ENCODE data around the gene PEF1.

Gene PEF1

GRCh38 chr1:31658721-31659120 is 14.0 kb upstream of the PEF1 start:
- no peak for DNase-seq
- Histone ChIP-seq H3K4me1 (ENCODE audit: low read length) (no peaks in the 10 kb centered on the region), H2AFZ (ENCODE audit: low read length) (no peak overlapping the region), H3F3A (ENCODE audit: insufficient read depth, low read length) (no peaks in the 10 kb centered on the region), H4K20me1 (ENCODE audit: insufficient read depth, low read length) (no peaks in the 10 kb centered on the region), H3K27me3 (replicated peaks; ENCODE audit: insufficient read depth, low read length) (peaks cover 74% of the 10 kb centered on the region), H3K4me2 (ENCODE audit: low read depth, low read length) (no peak overlapping the region), H3K36me3 (replicated peaks; ENCODE audit: insufficient read depth, low read length) (no peaks in the 10 kb centered on the region), H3K9me3 (replicated peaks; ENCODE audit: insufficient read depth, low read length) (no peaks in the 10 kb centered on the region), H3K9ac (ENCODE audit: low read length) (no peak overlapping the region), H3K4me3 (ENCODE audit: low read length) (no peak overlapping the region), H3K79me2 (ENCODE audit: low read length) (no peaks in the 10 kb centered on the region), H3K9me2 (replicated peaks; ENCODE audit: insufficient read depth, low read length) (no peaks in the 10 kb centered on the region), H3K27ac (ENCODE audit: low read length) (no peak overlapping the region)
- TF ChIP-seq EZH2phosphoT487 (IDR thresholded peaks at IDR 0.05; ENCODE audit: low read length) (no peak), EZH2 (optimal IDR thresholded peaks at IDR 0.05; ENCODE audit: low read depth, low read length) (no peak), CTCF (IDR thresholded peaks at IDR 0.05; ENCODE audit: low read length) (no peak)

DNA sequence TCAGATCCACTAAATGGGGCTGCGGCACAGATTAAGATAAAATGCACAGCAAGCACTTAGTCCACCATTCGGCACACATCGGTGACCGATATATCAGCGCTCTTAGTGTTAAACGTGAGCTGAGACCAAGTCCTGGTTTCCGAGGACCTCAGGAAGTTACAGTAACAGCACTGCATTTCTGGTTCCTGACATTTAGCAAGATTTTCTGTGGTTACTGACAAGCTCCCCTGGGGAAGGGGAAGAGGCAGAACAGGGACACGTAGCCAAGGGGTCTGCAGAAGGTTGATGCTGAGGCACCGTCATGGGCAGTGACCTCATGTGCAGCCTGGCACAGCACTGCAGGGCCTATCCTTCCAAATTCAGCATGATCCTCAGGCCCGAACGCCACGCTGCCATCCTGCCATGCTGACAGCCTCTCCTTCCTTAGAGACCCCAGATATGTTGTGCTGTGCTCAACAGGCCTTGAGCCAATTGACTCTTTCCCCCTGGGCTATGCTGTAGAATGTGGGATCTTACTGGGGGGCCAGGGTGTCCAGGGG is 13.4 kb upstream of the PEF1 start:
- DNase-seq, result no peak
- Histone ChIP-seq H3K4me2 (ENCODE audit: low read depth, low read length) (no peak overlapping the region), H2AFZ (ENCODE audit: low read length) (no peak overlapping the region), H3K79me2 (ENCODE audit: low read length) (no peaks in the 10 kb centered on the region), H3K9me2 (replicated peaks; ENCODE audit: insufficient read depth, low read length) (no peaks in the 10 kb centered on the region), H3F3A (ENCODE audit: insufficient read depth, low read length) (no peaks in the 10 kb centered on the region), H3K9ac (ENCODE audit: low read length) (no peak overlapping the region), H3K4me1 (ENCODE audit: low read length) (no peaks in the 10 kb centered on the region), H3K36me3 (replicated peaks; ENCODE audit: insufficient read depth, low read length) (no peaks in the 10 kb centered on the region), H3K9me3 (replicated peaks; ENCODE audit: insufficient read depth, low read length) (no peaks in the 10 kb centered on the region), H3K27ac (ENCODE audit: low read length) (no peak overlapping the region), H4K20me1 (ENCODE audit: insufficient read depth, low read length) (no peaks in the 10 kb centered on the region), H3K27me3 (replicated peaks; ENCODE audit: insufficient read depth, low read length) (peaks cover 72% of the 10 kb centered on the region), H3K4me3 (ENCODE audit: low read length) (no peak overlapping the region)
- no peak for TF ChIP-seq EZH2 (optimal IDR thresholded peaks at IDR 0.05; ENCODE audit: low read depth, low read length)
- TF ChIP-seq CTCF (IDR thresholded peaks at IDR 0.05; ENCODE audit: low read length), result no peak
- no peak for TF ChIP-seq EZH2phosphoT487 (IDR thresholded peaks at IDR 0.05; ENCODE audit: low read length)

GRCh38 chr1:31657020-31657804 is 12.5 kb upstream of the PEF1 start:
- no peak overlapping the region for H2AFZ ChIP-seq (ENCODE audit: low read length)
- no peaks in the 10 kb centered on the region for H3K9me2 ChIP-seq (replicated peaks; ENCODE audit: insufficient read depth, low read length)
- H3K4me1 ChIP-seq (ENCODE audit: low read length), result no peaks in the 10 kb centered on the region
- no peak for DNase-seq
- no peaks in the 10 kb centered on the region for H3K9me3 ChIP-seq (replicated peaks; ENCODE audit: insufficient read depth, low read length)
- H3K27me3 ChIP-seq (replicated peaks; ENCODE audit: insufficient read depth, low read length), result peaks cover 70% of the 10 kb centered on the region
- H3K36me3 ChIP-seq (replicated peaks; ENCODE audit: insufficient read depth, low read length), result no peaks in the 10 kb centered on the region
- TF ChIP-seq CTCF (IDR thresholded peaks at IDR 0.05; ENCODE audit: low read length), result no peak
- TF ChIP-seq EZH2phosphoT487 (IDR thresholded peaks at IDR 0.05; ENCODE audit: low read length), result no peak
- no peak for TF ChIP-seq EZH2 (optimal IDR thresholded peaks at IDR 0.05; ENCODE audit: low read depth, low read length)
- no peak overlapping the region for H3K4me2 ChIP-seq (ENCODE audit: low read depth, low read length)
- no peaks in the 10 kb centered on the region for H3K79me2 ChIP-seq (ENCODE audit: low read length)
- H3K27ac ChIP-seq (ENCODE audit: low read length), result no peak overlapping the region
- H3K4me3 ChIP-seq (ENCODE audit: low read length), result no peak overlapping the region
- H3K9ac ChIP-seq (ENCODE audit: low read length), result no peak overlapping the region
- H3F3A ChIP-seq (ENCODE audit: insufficient read depth, low read length), result no peaks in the 10 kb centered on the region
- no peaks in the 10 kb centered on the region for H4K20me1 ChIP-seq (ENCODE audit: insufficient read depth, low read length)
